ENCODE measurements around the gene CLTA.
"Not testable (repeated sequence)": the region's sequence is repeated elsewhere in the genome, so short reads cannot be mapped to it uniquely, and the experiment has no call there.

- TF ChIP-seq CTCF (IDR thresholded peaks at IDR 0.05; ENCODE audit: low read length); EZH2 (IDR thresholded peaks at IDR 0.05; ENCODE audit: borderline replicate concordance, low read length): not testable (repeated sequence)
Measured at GRCh38 chr9:36175209-36175608, 15.5 kb upstream of the CLTA start.

Measured in OCI-LY1 (cell line).